DND-41 (cell line): ENCODE measurements around the gene RAMACL.

Experiments used
- CTCF ChIP-seq: IDR thresholded peaks from 2 replicates; pipeline ENCODE4 v1.5.1; 2012; ENCODE audit warnings: borderline replicate concordance, low read length, moderate library complexity, mild to moderate bottlenecking; ENCODE audit not compliant: poor library complexity, severe bottlenecking; ENCODE audit errors: extremely low read depth
- EZH2 ChIP-seq: IDR thresholded peaks from 3 replicates; pipeline ENCODE4 v1.6.1; 2012; ENCODE audit warnings: borderline replicate concordance, low read depth, mild to moderate bottlenecking, moderate library complexity, low read length, inconsistent platforms; ENCODE audit not compliant: severe bottlenecking

DNA sequence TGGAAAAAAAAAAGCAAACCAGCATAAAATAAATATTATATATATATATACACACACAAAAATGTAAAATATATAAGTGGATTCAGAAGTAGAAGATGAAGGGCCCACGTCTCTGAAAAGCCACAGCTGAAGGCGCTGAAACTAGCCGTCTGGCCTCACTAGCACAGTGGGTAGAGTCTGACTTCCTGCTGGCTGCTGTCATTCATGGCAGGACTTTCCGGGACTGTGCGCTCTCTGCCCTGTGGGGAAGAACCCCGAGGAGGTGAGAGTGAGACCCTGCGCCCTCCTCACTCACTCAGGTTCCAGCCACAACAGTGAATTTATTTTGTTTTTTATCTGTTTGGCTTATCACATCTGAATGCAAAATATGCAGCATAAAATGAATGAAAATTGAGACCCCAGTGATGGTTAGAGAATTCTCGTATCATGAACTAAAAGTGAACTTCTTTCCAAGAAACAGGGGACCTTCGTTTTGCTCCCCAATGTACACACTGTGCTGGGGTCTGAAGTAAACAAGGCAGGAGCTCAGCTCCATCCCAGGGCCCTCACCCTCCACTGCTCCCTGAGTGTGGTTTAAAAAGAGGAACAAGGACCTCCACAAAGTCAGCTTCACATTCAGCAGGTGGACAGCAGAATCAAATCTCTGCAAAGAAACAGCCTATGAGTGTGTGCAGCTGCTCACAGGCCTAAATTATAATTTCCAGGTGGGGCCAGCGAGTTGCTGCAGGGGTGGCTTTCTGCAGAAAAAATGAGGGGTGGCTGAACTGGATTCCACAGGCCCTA, 1.3 kb upstream of the RAMACL start:
- TF ChIP-seq CTCF (no peak), EZH2 (no peak)
